Osteoblast (primary cell): ENCODE measurements around the gene PITPNM2. TPM values are rescaled to one million over a fixed set of nuclear protein-coding genes. Genes with fewer than 3 reads are reported as not detected.
A peak's percentile ranks its signal among the peaks of the same experiment; 100 is the strongest.

Experiments used
- DNase-seq: peaks from one replicate; pipeline ENCODE4 v3.0.0; 2011; ENCODE audit warnings: low spot score, mixed read lengths; ENCODE audit not compliant: insufficient read length; ENCODE audit errors: missing footprints
- H2AFZ ChIP-seq: 2 replicates; pipeline ENCODE4 v1.6.0; 2011; ENCODE audit warnings: mild to moderate bottlenecking, low read length
- H3K27ac ChIP-seq: 2 replicates; pipeline ENCODE4 v1.5.1; 2011; ENCODE audit warnings: mild to moderate bottlenecking, low read depth, low read length, moderate library complexity
- H3K27me3 ChIP-seq: 2 replicates; pipeline ENCODE4 v1.6.0; 2012; ENCODE audit warnings: mild to moderate bottlenecking, control low read depth, inconsistent platforms, low read length, moderate library complexity; ENCODE audit not compliant: insufficient read depth
- H3K36me3 ChIP-seq: 2 replicates; pipeline ENCODE4 v1.5.1; 2011; ENCODE audit warnings: mild to moderate bottlenecking, low read length, control low read depth, moderate library complexity; ENCODE audit not compliant: insufficient read depth
- H3K4me1 ChIP-seq: 2 replicates; pipeline ENCODE4 v1.5.1; 2011; ENCODE audit warnings: mild to moderate bottlenecking, low read length, control low read depth, moderate library complexity; ENCODE audit not compliant: insufficient read depth
- H3K4me2 ChIP-seq: 2 replicates; pipeline ENCODE4 v1.6.0; 2011; ENCODE audit warnings: mild to moderate bottlenecking, low read length; ENCODE audit not compliant: insufficient read depth
- H3K4me3 ChIP-seq: fragments of 200-600 bp; sonication (generic); 3 replicates; pipeline ENCODE4 v1.5.1; 2012; ENCODE audit warnings: mild to moderate bottlenecking, low read length, inconsistent platforms; ENCODE audit not compliant: insufficient read depth
- H3K79me2 ChIP-seq: 2 replicates; pipeline ENCODE4 v1.6.0; 2012; ENCODE audit warnings: mild to moderate bottlenecking, low read length, control low read depth, inconsistent platforms; ENCODE audit not compliant: insufficient read depth
- H3K9me3 ChIP-seq: 2 replicates; pipeline ENCODE4 v1.5.1; 2011; ENCODE audit warnings: low read depth, low read length, control low read depth
- H4K20me1 ChIP-seq: 2 replicates; pipeline ENCODE4 v1.6.0; 2012; ENCODE audit warnings: mild to moderate bottlenecking, low read length, control low read depth; ENCODE audit not compliant: insufficient read depth
- CTCF ChIP-seq: IDR thresholded peaks from 2 replicates; pipeline ENCODE4 v1.5.1; 2011; ENCODE audit warnings: mild to moderate bottlenecking, low read depth, low read length, moderate library complexity; ENCODE audit errors: extremely low read depth
- total RNA-seq: library from RNA; depleted of rRNA; stranded (reverse); fragments of >200 nt; gene quantifications from 2 replicates; pipeline ENCODE4 v1.2.3, GENCODE V29; 2012

Gene PITPNM2
- total RNA-seq, 1 donor: 3.3 TPM

DNA sequence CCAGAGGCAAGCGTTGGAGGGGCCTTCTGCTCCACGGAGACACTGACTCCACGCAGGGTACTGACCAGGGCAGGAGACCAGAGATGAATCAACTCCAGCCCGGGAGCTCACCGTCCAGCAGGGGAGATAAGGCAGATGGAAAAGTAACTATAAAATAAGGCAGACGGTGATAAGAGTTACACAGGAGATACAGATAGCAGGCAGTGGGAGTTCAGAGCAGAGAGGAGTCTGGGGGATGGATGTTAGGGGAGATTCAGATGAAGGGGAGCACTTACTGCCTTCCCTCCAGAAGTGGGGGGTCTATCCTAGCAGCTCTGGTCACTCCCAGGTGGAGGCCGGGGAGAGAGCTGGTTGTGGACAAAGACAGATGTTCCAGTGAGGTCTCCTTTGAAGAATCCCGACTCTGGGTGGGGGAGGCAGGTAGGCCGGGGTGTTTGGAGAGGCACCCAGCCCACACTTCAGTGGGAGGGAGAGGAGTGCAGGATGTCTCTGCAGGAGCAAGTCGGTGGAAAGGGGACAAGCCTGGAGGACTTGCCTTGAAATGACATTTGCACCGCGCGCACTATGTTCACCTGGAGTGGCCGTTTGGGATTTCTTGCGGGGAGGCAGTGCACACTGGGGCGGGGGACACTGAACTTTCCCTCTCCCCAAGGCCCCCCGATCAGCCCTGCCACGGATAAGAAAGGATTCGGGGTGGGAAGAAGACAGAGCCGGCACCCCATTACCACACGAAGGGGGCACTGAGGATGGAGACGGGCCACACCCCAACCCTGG is 1.2 kb downstream of the PITPNM2 start:
- no peak for TF ChIP-seq CTCF
- peak overlapping the region; percentile 81 for H3K4me2 ChIP-seq
- no peak for DNase-seq
- no peak overlapping the region for H3K27ac ChIP-seq
- no peaks in the 10 kb centered on the region for H3K27me3 ChIP-seq
- peaks cover 5% of the 10 kb centered on the region for H4K20me1 ChIP-seq
- H3K4me1 ChIP-seq: peaks cover 11% of the 10 kb centered on the region
- H3K36me3 ChIP-seq: no peaks in the 10 kb centered on the region
- H3K9me3 ChIP-seq: no peaks in the 10 kb centered on the region
- peaks cover 18% of the 10 kb centered on the region for H3K79me2 ChIP-seq
- H3K4me3 ChIP-seq: peak overlapping the region; percentile 79
- H2AFZ ChIP-seq: peak overlapping the region; percentile 76

DNA sequence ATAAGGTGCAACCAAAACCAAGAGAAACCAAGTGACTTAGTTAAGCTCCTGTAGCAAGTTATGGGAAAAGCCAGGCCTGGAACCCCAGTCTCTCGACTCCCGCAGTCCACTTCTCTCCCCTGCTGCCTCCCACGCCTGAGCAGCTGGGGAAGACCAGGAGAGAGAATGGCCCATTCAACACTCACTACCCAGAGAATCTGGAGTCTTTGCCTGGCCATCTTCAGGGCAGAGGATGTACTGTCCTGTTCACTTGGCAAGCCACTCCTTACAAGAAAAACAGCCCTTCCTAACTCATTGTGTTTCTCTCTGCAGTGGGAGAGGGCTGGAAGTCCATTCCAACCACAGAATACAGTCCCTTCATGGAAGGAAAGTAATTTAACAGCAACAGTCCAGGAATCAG is 1.8 kb downstream of the PITPNM2 start:
- no peak overlapping the region for H3K27ac ChIP-seq
- no peak for TF ChIP-seq CTCF
- H3K4me3 ChIP-seq: no peak overlapping the region
- DNase-seq: peak; percentile 80
- H3K79me2 ChIP-seq: peaks cover 18% of the 10 kb centered on the region
- H3K27me3 ChIP-seq: no peaks in the 10 kb centered on the region
- peaks cover 5% of the 10 kb centered on the region for H4K20me1 ChIP-seq
- H3K4me1 ChIP-seq: peaks cover 13% of the 10 kb centered on the region
- H3K9me3 ChIP-seq: no peaks in the 10 kb centered on the region
- H2AFZ ChIP-seq: no peak overlapping the region
- H3K4me2 ChIP-seq: peak overlapping the region; percentile 81
- no peaks in the 10 kb centered on the region for H3K36me3 ChIP-seq

GRCh38 chr12:123148655-123149054 is 2.2 kb downstream of the PITPNM2 start:
- H3K9me3 ChIP-seq: no peaks in the 10 kb centered on the region
- peaks cover 22% of the 10 kb centered on the region for H3K79me2 ChIP-seq
- H3K4me3 ChIP-seq: no peak overlapping the region
- no peak overlapping the region for H3K27ac ChIP-seq
- no peaks in the 10 kb centered on the region for H3K36me3 ChIP-seq
- peaks cover 16% of the 10 kb centered on the region for H3K4me1 ChIP-seq
- no peak overlapping the region for H2AFZ ChIP-seq
- DNase-seq: no peak
- TF ChIP-seq CTCF: no peak
- H4K20me1 ChIP-seq: peaks cover 5% of the 10 kb centered on the region
- H3K4me2 ChIP-seq: no peak overlapping the region
- H3K27me3 ChIP-seq: no peaks in the 10 kb centered on the region

DNA sequence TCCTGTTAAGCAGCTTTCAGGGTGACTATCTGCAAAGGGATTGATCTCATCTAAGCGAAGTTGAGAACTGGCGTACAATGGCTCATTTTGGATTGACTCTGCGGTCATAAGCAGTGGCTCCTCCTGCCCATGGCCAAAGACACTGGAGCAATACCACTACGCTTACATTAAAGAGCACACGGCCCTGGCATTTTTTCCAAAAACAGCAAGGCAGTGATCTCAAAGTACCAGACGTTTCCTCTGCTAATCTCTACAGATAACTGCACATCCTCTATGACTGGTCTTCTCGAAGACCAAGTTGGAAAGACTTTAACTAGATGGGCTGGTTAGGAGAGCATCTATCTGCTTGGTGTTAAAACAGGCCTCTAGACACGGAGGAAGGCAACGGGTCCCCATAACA is 2.7 kb downstream of the PITPNM2 start:
- H3K4me3 ChIP-seq: no peak overlapping the region
- H3K4me2 ChIP-seq: no peak overlapping the region
- H3K4me1 ChIP-seq: peaks cover 16% of the 10 kb centered on the region
- peaks cover 5% of the 10 kb centered on the region for H4K20me1 ChIP-seq
- H3K9me3 ChIP-seq: no peaks in the 10 kb centered on the region
- no peak for DNase-seq
- no peak overlapping the region for H3K27ac ChIP-seq
- no peaks in the 10 kb centered on the region for H3K36me3 ChIP-seq
- H3K27me3 ChIP-seq: no peaks in the 10 kb centered on the region
- H2AFZ ChIP-seq: no peak overlapping the region
- TF ChIP-seq CTCF: no peak
- H3K79me2 ChIP-seq: peaks cover 24% of the 10 kb centered on the region
